ENCODE results near the gene FLVCR1. TPM values are rescaled to one million over a fixed set of nuclear protein-coding genes. Genes with fewer than 3 reads are reported as not detected.
"Not testable (repeated sequence)": the region's sequence is repeated elsewhere in the genome, so short reads cannot be mapped to it uniquely, and the experiment has no call there.

FLVCR1 gene
- total RNA-seq, 1 donor, result 5.4 TPM

DNA sequence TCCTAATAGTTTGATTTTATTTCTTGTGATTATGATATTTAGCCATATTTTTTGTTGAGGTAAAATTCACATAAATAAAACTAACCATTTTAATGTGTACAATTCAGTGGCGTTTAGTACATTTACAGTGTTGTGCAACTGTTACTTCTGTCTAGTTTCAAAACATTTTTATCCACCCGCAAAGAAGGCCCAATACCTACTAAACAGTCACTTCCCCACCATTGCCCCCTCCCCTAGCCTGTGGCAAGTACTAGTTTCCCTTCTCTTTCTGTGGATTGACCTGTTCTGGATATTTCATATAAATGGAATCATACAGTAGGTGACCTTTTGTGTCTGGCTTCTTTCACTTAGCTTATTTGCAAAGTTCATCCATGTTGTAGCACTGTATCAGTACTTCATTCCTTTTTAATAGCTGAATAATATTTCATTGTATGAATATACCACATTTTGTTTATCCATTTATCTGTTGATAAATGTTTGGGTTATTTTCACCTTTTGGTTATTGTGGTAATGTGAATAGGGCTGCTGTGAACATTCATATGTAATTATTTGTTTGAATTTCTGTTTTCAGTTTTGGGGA, 4.1 kb downstream of the FLVCR1 start:
- Histone ChIP-seq H3K79me2 (ENCODE audit: insufficient read depth, low read length) (peaks cover 50% of the 10 kb centered on the region), H4K20me1 (ENCODE audit: insufficient read depth, low read length) (peaks cover 15% of the 10 kb centered on the region), H3K4me1 (ENCODE audit: insufficient read depth, low read length) (peaks cover 22% of the 10 kb centered on the region), H3K27ac (ENCODE audit: low read depth, low read length) (no peak overlapping the region), H3K36me3 (ENCODE audit: insufficient read depth, low read length) (peaks cover 15% of the 10 kb centered on the region), H3K4me3 (ENCODE audit: insufficient read depth, low read length) (no peak overlapping the region), H2AFZ (ENCODE audit: low read length) (no peak overlapping the region), H3K27me3 (ENCODE audit: insufficient read depth, low read length) (no peaks in the 10 kb centered on the region), H3K4me2 (ENCODE audit: insufficient read depth, low read length) (no peak overlapping the region), H3K9me3 (ENCODE audit: low read depth, low read length) (no peaks in the 10 kb centered on the region)
- no peak for DNase-seq (ENCODE audit: insufficient read length, low spot score, missing footprints)
- TF ChIP-seq, protein P1, sequence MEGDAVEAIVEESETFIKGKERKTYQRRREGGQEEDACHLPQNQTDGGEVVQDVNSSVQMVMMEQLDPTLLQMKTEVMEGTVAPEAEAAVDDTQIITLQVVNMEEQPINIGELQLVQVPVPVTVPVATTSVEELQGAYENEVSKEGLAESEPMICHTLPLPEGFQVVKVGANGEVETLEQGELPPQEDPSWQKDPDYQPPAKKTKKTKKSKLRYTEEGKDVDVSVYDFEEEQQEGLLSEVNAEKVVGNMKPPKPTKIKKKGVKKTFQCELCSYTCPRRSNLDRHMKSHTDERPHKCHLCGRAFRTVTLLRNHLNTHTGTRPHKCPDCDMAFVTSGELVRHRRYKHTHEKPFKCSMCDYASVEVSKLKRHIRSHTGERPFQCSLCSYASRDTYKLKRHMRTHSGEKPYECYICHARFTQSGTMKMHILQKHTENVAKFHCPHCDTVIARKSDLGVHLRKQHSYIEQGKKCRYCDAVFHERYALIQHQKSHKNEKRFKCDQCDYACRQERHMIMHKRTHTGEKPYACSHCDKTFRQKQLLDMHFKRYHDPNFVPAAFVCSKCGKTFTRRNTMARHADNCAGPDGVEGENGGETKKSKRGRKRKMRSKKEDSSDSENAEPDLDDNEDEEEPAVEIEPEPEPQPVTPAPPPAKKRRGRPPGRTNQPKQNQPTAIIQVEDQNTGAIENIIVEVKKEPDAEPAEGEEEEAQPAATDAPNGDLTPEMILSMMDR (IDR thresholded peaks at IDR 0.05; ENCODE audit: extremely low read depth, low read depth, low read length), result no peak

- peaks cover 47% of the 10 kb centered on the region for H3K79me2 ChIP-seq (ENCODE audit: insufficient read depth, low read length)
These were observed 5.3 kb downstream of the FLVCR1 start for GRCh38 chr1:212863345-212863744.

DNA sequence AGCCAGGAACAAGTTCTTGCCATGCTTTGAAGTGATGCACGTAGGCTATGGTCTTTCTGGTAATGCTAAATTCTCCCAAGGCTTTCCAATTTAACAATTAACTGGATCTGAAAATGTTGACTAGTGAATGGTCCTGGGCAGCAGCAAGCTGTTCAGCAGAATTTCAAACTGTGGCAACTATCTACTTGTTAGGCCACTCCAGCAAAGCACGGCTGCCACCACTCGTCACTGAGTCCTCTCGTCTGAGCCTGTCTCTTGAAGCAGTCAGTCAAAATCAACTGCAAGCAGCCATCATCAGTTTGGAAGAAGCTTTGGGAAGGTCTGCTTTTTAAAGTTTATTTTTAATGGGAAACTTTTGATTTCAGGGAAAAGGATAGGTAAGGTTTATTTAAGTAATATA, 6.1 kb downstream of the FLVCR1 start:
- Histone ChIP-seq H3K4me2 (ENCODE audit: insufficient read depth, low read length) (no peak overlapping the region), H3K4me1 (ENCODE audit: insufficient read depth, low read length) (peaks cover 17% of the 10 kb centered on the region), H3K27me3 (ENCODE audit: insufficient read depth, low read length) (no peaks in the 10 kb centered on the region), H3K27ac (ENCODE audit: low read depth, low read length) (no peak overlapping the region), H3K36me3 (ENCODE audit: insufficient read depth, low read length) (peaks cover 15% of the 10 kb centered on the region), H2AFZ (ENCODE audit: low read length) (no peak overlapping the region), H3K79me2 (ENCODE audit: insufficient read depth, low read length) (peaks cover 38% of the 10 kb centered on the region), H3K9me3 (ENCODE audit: low read depth, low read length) (no peaks in the 10 kb centered on the region), H4K20me1 (ENCODE audit: insufficient read depth, low read length) (peaks cover 9% of the 10 kb centered on the region), H3K4me3 (ENCODE audit: insufficient read depth, low read length) (no peak overlapping the region)
- TF ChIP-seq, protein P1 (IDR thresholded peaks at IDR 0.05; ENCODE audit: extremely low read depth, low read depth, low read length), result no peak
- DNase-seq (ENCODE audit: insufficient read length, low spot score, missing footprints), result no peak

More at GRCh38 chr1:212863345-212863744, 5.3 kb downstream of the FLVCR1 start:
- H3K27me3 ChIP-seq (ENCODE audit: insufficient read depth, low read length); H3K4me2 ChIP-seq (ENCODE audit: insufficient read depth, low read length); DNase-seq (ENCODE audit: insufficient read length, low spot score, missing footprints); H3K9me3 ChIP-seq (ENCODE audit: low read depth, low read length); H2AFZ ChIP-seq (ENCODE audit: low read length); H3K27ac ChIP-seq (ENCODE audit: low read depth, low read length); H3K4me3 ChIP-seq (ENCODE audit: insufficient read depth, low read length): not testable (repeated sequence)
- Histone ChIP-seq H3K36me3 (ENCODE audit: insufficient read depth, low read length) (peaks cover 15% of the 10 kb centered on the region), H4K20me1 (ENCODE audit: insufficient read depth, low read length) (peaks cover 15% of the 10 kb centered on the region), H3K4me1 (ENCODE audit: insufficient read depth, low read length) (peaks cover 22% of the 10 kb centered on the region)

DNA sequence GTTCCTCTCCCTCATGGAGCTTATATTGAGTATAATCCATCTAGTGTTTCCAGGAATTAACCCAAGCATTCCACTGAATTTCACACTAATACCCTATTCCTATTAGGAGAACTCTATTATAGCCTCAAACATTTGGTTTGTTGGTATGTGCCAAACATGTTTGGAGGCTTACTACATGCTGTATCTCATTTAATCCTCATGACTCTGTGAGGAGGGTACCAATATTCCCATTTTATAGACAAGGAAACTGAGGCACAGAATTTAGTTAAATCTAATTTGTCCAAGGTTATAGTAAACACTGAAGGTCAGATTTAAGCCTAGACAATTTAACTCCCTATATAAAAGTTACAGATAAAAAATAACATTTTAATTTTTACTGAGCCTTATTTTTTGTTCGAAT, 9.1 kb downstream of the FLVCR1 start:
- Histone ChIP-seq H3K4me2 (ENCODE audit: insufficient read depth, low read length) (no peak overlapping the region), H3K9me3 (ENCODE audit: low read depth, low read length) (no peaks in the 10 kb centered on the region), H4K20me1 (ENCODE audit: insufficient read depth, low read length) (peaks cover 2% of the 10 kb centered on the region), H3K4me3 (ENCODE audit: insufficient read depth, low read length) (no peak overlapping the region), H3K27ac (ENCODE audit: low read depth, low read length) (no peak overlapping the region), H3K4me1 (ENCODE audit: insufficient read depth, low read length) (no peaks in the 10 kb centered on the region), H3K79me2 (ENCODE audit: insufficient read depth, low read length) (peaks cover 13% of the 10 kb centered on the region), H3K27me3 (ENCODE audit: insufficient read depth, low read length) (no peaks in the 10 kb centered on the region), H3K36me3 (ENCODE audit: insufficient read depth, low read length) (peaks cover 21% of the 10 kb centered on the region), H2AFZ (ENCODE audit: low read length) (no peak overlapping the region)
- TF ChIP-seq, protein P1 (IDR thresholded peaks at IDR 0.05; ENCODE audit: extremely low read depth, low read depth, low read length), result no peak
- no peak for DNase-seq (ENCODE audit: insufficient read length, low spot score, missing footprints)

All from osteoblast (primary cell).